Heart right ventricle (tissue), 16 donors: ENCODE results near the gene SCIN. TPM values are rescaled to one million over a fixed set of nuclear protein-coding genes. Genes with fewer than 3 reads are reported as not detected.
"Not testable (repeated sequence)": the region's sequence is repeated elsewhere in the genome, so short reads cannot be mapped to it uniquely, and the experiment has no call there.

ENCODE experiments used
- ATAC-seq, 8 donors: fragments of 200-7000 bp; cut with Tn5 transposase; one replicate each; pipeline ENCODE4 v1.9.1; 2020; ENCODE audit warnings: mild to moderate bottlenecking in 8 of 8, moderate library complexity in 8 of 8, moderate number of reproducible peaks in 1 of 8
- DNase-seq, 2 donors: peaks; one replicate each; pipeline ENCODE4 v3.0.0-alpha.2; 2020
- H3K27ac ChIP-seq, 10 donors: fragments of 200-600 bp; sonication (generic) in 2 of 10; one replicate each; pipeline versions ENCODE4 v1.5.0 to v1.8.0; 2020 to 2022; ENCODE audit warnings: mild to moderate bottlenecking in 3 of 10
- H3K27me3 ChIP-seq, 7 donors: fragments of 200-600 bp; one replicate each; pipeline ENCODE4 v1.8.0; 2021 to 2022; ENCODE audit warnings: mild to moderate bottlenecking in 2 of 7
- H3K36me3 ChIP-seq, 9 donors: fragments of 200-600 bp; sonication (generic) in 1 of 9; one replicate each; pipeline versions ENCODE4 v1.5.0 to v1.8.0; 2020 to 2022; ENCODE audit warnings: mild to moderate bottlenecking in 2 of 9
- H3K4me1 ChIP-seq, 9 donors: fragments of 200-600 bp; sonication (generic) in 1 of 9; one replicate each; pipeline versions ENCODE4 v1.5.0 to v1.8.0; 2020 to 2022; ENCODE audit warnings: mild to moderate bottlenecking in 4 of 9
- H3K4me3 ChIP-seq, 10 donors: fragments of 200-600 bp; sonication (generic) in 2 of 10; one replicate each; pipeline versions ENCODE4 v1.5.0 to v1.8.0; 2020 to 2022; ENCODE audit warnings: mild to moderate bottlenecking in 7 of 10, moderate library complexity in 2 of 10
- H3K9me3 ChIP-seq, 11 donors: fragments of 200-600 bp in 10 of 11; sonication (generic) in 2 of 11; one replicate each; pipeline versions ENCODE4 v1.5.0 to v1.8.0; 2013 to 2022; ENCODE audit warnings: mild to moderate bottlenecking in 2 of 11, control low read depth in 1 of 11, moderate library complexity in 1 of 11
- CTCF ChIP-seq, 9 donors: fragments of 200-600 bp; sonication (generic) in 2 of 9; IDR thresholded peaks; one replicate each; pipeline versions ENCODE4 v1.5.0 to v1.8.0; 2021 to 2022; ENCODE audit warnings: antibody characterized with exemption in 9 of 9, mild to moderate bottlenecking in 5 of 9, moderate library complexity in 1 of 9
- WGBS, 2 donors: extraction: QIAGEN DNeasy Blood & Tissue Kit; methylation state at CpG; one replicate each; pipeline ENCODE4 v1.1.7; 2013; ENCODE audit warnings: inconsistent platforms in 1 of 2; 5-methylcytosine and 5-hydroxymethylcytosine counted together
- intact Hi-C, 10 donors: fragments of 100-400 bp; cut with DNase I; formaldehyde crosslinking; loops; one replicate each; pipeline versions ENCODE4 v1.11.1 to v1.14.2; 2022
- polyA plus RNA-seq, 2 donors: library from polyadenylated mRNA; stranded (reverse); fragments of 200-250 nt; gene quantifications; one replicate each; pipeline ENCODE4 v1.2.3, GENCODE V29; 2013
- total RNA-seq, 10 donors: library from RNA; stranded (reverse); fragmentation: NEBNext Ultra II Directional in 3 of 10; extraction: Animal tissue kit (Norgen Biotek cat#: 25700) in 3 of 10; gene quantifications; one replicate each; pipeline versions ENCODE4 v1.2.1 to v1.2.4, GENCODE V29; 2021 to 2023
- donor health status: Arrhythmogenic right ventricular cardiomyopathy.
- donor health status: ischemic (EF 13 %, LVEDD 7.1; RV severe dilation, severe dysfunction).
- donor health status: healthy with polysubstance abuse.
- donor health status: DM: no; HTN: yes; CAD: no.
- donor health status: DM: no; HTN: no; CAD: no.
- donor health status: ischemic (EF 25% LVEDD 6.9; RV normal size, moderate dysfunction).
- donor health status: ischemic (EF 25% LVEDD 5.7; RV mildly dilated, moderate dysfunction).
- donor health status: healthy.
- donor health status: DM: yes; HTN: yes; CAD: no.
- donor health status: Ischemic cardiomyopathy.
- donor health status: ischemic (EF 35%, LVEDD 5.7; RV mildly dilated, moderate dysfunction).
- donor health status: nonischemic (EF 11% LVEDD 7.7; RV severe dilation, severe dysfunction).
- donor health status: DM: yes; HTN: yes; CAD: no.
- donor health status: PGD.
- donor health status: ischemic (EF 29% LVEDD 5.4; RV normal size, mild dysfunction).
- donor health status: nonischemic (EF 23%, LVEDD 6.1; RV moderate dilation, normal function).

SCIN gene
- total and polyA plus RNA-seq, 12 donors: 0.01 to 1.5 (median 0.32) TPM; not detected in 3

- DNase-seq: peak; percentile 19 to 36
- Histone ChIP-seq H3K9me3 (no peaks in the 10 kb centered on the region), H3K36me3 (no peaks in the 10 kb centered on the region), H3K4me1 (peaks cover 0 to 31% (median 16%) of the 10 kb centered on the region in 9 donors), H3K27me3 (no peaks in the 10 kb centered on the region), H3K4me3 (peak overlapping the region in 8 of 10 donors; percentile 74 to 99 (median 93)), H3K27ac (peak overlapping the region in 6 of 10 donors; percentile 86 to 92 (median 90))
- 70 to 72% methylated on average over 13 of the region's 13 CpGs for WGBS, 2 donors
- no peak for ATAC-seq
- peak in 7 of 9 donors; percentile 25 to 53 (median 40) for TF ChIP-seq CTCF (IDR thresholded peaks at IDR 0.05)
- intact Hi-C loops: loop anchor here in 9 of 10 donors (2.0 to 10.0 kb wide), 14 partner anchors 42 to 579 kb away; no protein-coding TSS in a partner anchor
Measured at GRCh38 chr7:12685550-12685949, 115.0 kb downstream of the SCIN start.

DNA sequence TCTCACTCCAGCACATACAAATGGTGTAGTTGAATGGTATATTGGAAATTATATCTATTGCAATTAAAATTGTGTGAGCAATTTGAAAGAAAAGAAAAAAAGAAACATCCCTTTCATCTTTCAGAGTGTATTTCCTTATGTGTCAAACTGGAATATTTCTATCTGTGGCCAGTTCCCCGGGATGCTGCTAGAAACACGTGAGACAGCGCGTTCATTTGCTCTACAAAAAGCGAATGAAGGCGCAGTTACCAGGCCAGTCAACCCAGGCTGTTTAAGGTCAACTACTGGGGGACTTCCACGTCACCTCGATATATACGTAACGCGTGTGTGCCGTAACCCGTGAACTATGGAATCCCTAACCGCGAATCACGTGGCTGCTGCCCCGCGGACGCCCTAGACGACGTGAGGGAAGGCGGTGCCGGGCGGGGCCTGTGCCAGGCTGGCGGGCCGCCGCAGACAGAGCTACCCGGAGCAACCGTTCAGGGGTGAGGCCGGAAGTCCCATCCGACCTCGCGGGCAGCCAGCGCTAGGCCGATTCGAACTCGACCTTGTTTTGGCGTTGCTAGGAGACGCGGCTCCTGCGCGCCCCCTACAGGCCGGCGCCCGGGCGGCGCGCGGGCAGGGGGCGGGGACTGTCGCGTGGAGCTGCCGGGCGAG, 115.8 kb downstream of the SCIN start:
- intact Hi-C loops: loop anchor here in 9 of 10 donors (2.0 to 10.0 kb wide), 14 partner anchors 41 to 578 kb away; no protein-coding TSS in a partner anchor
- ATAC-seq (peak; percentile 81 to 97 (median 88)), DNase-seq (peak; percentile 89 to 93)
- Histone ChIP-seq H3K27ac (peak overlapping the region; percentile 47 to 92 (median 90)), H3K27me3 (no peaks in the 10 kb centered on the region), H3K4me1 (peaks cover 0 to 37% (median 21%) of the 10 kb centered on the region in 9 donors), H3K36me3 (no peaks in the 10 kb centered on the region), H3K9me3 (no peaks in the 10 kb centered on the region), H3K4me3 (peak overlapping the region; percentile 74 to 99 (median 90))
- WGBS, 2 donors: 4 to 5% methylated on average over 49 to 54 of the region's 54 CpGs
- TF ChIP-seq CTCF (IDR thresholded peaks at IDR 0.05): peak; percentile 81 to 98 (median 92)

DNA sequence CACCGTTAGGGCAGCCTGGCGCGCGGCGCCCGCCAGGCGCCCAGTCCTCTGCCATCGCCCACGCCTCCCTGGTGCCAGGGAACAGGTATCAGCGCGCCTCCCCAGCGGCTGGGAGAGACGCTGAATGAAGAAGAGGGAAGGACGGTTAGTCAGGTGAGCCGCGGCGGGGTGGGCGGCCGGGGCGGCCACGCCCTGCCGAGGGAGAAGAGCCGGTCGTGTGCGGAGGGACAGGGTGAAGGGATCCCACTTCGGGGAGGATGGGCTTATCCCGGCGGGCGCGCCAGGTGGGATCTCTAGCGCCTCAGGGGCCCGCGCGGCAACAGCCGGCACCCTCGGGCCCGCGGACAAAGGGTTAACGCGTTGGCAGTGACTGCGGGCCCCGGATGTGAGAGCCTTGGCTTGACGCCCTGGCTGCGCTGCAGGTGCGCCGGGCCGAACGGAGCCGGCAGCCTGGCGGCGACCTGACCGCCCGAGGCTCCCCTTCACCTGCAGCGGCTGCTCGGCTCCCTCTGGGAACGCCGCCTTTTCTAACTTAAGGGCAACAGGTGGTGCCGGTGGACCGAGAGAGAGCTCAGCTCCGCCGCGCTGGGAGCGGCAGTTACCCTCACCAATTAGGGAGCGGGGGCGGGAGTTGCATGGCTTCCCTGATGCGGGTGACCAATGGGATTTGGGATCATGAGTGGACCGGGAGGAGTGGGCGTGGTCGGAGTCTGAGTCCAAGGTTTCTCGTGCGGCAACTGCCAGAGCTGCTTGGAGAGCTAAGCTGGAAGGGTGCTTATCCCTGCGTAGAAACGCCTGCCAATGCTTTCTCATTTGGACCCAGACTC, 116.6 kb downstream of the SCIN start, which contains the start of gene ARL4A:
ARL4A (plus strand) TSS at position 743 of the 827 bp plus-strand sequence. CDS start 622 bp downstream, outside the sequence.
- peak within 1 kb of the TSS; percentile 74 to 99 (median 90) for H3K4me3 ChIP-seq
- peak in 8 of 9 donors; percentile 27 to 72 (median 51) for TF ChIP-seq CTCF (IDR thresholded peaks at IDR 0.05)
- DNase-seq (peak; percentile 97 to 100), ATAC-seq (peak; percentile 95 to 98 (median 98))
- peak within 1 kb of the TSS; percentile 51 to 92 (median 90) for H3K27ac ChIP-seq
- intact Hi-C loops: loop anchor here in 9 of 10 donors (1.0 to 10.0 kb wide), 15 partner anchors 40 to 578 kb away; no protein-coding TSS in a partner anchor
- H3K4me1 ChIP-seq: peaks cover 0 to 44% (median 21%) of the 10 kb centered on the region in 9 donors
- H3K36me3 ChIP-seq: no peaks in the 10 kb centered on the region
- H3K9me3 ChIP-seq: no peaks in the 10 kb centered on the region
- H3K27me3 ChIP-seq: no peaks in the 10 kb centered on the region
- WGBS, 2 donors: 0% methylated on average over 70 to 73 of the region's 73 CpGs

- Histone ChIP-seq H3K36me3 (no peaks in the 10 kb centered on the region), H3K27me3 (no peaks in the 10 kb centered on the region), H3K27ac (peak overlapping the region; percentile 51 to 92 (median 90)), H3K4me1 (peaks cover 0 to 44% (median 21%) of the 10 kb centered on the region in 9 donors), H3K9me3 (no peaks in the 10 kb centered on the region), H3K4me3 (peak overlapping the region; percentile 43 to 99 (median 90))
- no peak for DNase-seq
- 5 to 6% methylated on average over 12 of the region's 12 CpGs for WGBS, 2 donors
- TF ChIP-seq CTCF (IDR thresholded peaks at IDR 0.05): no peak
- ATAC-seq: peak in 3 of 8 donors; percentile 0 to 5 (median 1)
- intact Hi-C loops: loop anchor here in 9 of 10 donors (1.0 to 10.0 kb wide), 15 partner anchors 40 to 577 kb away; no protein-coding TSS in a partner anchor
Measured at GRCh38 chr7:12687718-12688171, 117.2 kb downstream of the SCIN start.

DNA sequence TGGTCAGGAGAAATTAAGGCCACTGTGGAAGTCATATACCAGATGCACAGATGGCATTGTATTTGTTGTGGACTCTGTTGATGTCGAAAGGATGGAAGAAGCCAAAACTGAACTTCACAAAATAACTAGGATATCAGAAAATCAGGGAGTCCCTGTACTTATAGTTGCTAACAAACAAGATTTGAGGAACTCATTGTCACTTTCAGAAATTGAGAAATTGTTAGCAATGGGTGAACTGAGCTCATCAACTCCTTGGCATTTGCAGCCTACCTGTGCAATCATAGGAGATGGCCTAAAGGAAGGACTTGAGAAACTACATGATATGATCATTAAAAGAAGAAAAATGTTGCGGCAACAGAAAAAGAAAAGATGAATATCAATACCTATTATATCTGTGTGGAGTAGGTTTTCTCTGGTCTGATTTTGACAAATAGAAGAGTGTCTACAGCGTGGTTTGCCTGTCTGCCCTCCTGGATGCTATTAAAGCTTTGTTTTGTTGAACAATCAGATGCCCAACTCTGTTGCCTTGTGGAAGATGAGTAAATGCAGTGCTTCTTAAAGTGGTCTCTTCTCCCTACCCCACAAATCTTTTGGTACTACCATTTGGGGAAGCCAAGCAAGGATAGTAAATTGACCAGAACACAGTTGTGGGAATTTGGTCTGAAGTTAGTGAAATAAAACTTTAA, 118.1 kb downstream of the SCIN start:
- H3K4me1 ChIP-seq: peaks cover 0 to 45% (median 21%) of the 10 kb centered on the region in 9 donors
- not testable (repeated sequence) for DNase-seq, H3K27me3 ChIP-seq, H3K9me3 ChIP-seq, ATAC-seq, H3K36me3 ChIP-seq
- intact Hi-C loops: loop anchor here in 9 of 10 donors (5.0 to 10.0 kb wide), 13 partner anchors 39 to 576 kb away; no protein-coding TSS in a partner anchor
- WGBS, 2 donors: 69 to 79% methylated on average over 2 of the region's 3 CpGs
- peak overlapping the region in 9 of 10 donors; percentile 74 to 99 (median 92) for H3K4me3 ChIP-seq
- peak overlapping the region in 2 of 10 donors; percentile 41 to 91 for H3K27ac ChIP-seq
